ENCODE measurements around the gene PSMC5. TPM values are rescaled to one million over a fixed set of nuclear protein-coding genes. Genes with fewer than 3 reads are reported as not detected.

The PSMC5 gene
- total RNA-seq, 1 donor from 2014 or later = 50.5 TPM

DNA sequence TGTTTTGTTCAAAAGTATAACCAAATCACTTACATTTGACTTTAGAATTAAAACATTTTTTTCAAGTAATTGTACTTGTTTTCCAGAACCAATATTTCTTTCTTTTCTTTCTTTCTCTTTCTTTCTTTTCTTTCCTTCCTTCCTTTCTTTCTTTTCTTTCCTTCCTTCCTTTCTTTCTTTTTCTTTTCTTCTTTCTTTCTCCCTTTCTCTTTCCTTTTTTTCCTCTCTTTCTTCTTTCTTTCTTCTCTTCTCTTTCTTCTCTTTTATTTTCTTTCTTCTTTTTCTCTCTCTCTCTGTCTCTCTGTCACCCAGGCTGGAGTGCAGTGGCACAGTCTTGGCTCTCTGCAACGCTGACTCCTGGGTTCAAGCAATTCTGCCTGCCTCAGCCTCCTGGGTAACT, 26.4 kb upstream of the PSMC5 start:
- Histone ChIP-seq H3K27me3 (ENCODE audit: control insufficient read depth, insufficient read depth, low read length) (no peaks in the 10 kb centered on the region), H3K36me3 (ENCODE audit: control insufficient read depth, insufficient read depth, low read length) (peaks cover 22% of the 10 kb centered on the region), H3K4me3 (ENCODE audit: low read depth, low read length) (no peak overlapping the region)
- FAIRE-seq (no peak), DNase-seq (ENCODE audit: low read depth) (no peak)
- TF ChIP-seq, protein P1, sequence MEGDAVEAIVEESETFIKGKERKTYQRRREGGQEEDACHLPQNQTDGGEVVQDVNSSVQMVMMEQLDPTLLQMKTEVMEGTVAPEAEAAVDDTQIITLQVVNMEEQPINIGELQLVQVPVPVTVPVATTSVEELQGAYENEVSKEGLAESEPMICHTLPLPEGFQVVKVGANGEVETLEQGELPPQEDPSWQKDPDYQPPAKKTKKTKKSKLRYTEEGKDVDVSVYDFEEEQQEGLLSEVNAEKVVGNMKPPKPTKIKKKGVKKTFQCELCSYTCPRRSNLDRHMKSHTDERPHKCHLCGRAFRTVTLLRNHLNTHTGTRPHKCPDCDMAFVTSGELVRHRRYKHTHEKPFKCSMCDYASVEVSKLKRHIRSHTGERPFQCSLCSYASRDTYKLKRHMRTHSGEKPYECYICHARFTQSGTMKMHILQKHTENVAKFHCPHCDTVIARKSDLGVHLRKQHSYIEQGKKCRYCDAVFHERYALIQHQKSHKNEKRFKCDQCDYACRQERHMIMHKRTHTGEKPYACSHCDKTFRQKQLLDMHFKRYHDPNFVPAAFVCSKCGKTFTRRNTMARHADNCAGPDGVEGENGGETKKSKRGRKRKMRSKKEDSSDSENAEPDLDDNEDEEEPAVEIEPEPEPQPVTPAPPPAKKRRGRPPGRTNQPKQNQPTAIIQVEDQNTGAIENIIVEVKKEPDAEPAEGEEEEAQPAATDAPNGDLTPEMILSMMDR (IDR thresholded peaks at IDR 0.05; ENCODE audit: insufficient read depth, low read length, severe bottlenecking) = no peak

DNA sequence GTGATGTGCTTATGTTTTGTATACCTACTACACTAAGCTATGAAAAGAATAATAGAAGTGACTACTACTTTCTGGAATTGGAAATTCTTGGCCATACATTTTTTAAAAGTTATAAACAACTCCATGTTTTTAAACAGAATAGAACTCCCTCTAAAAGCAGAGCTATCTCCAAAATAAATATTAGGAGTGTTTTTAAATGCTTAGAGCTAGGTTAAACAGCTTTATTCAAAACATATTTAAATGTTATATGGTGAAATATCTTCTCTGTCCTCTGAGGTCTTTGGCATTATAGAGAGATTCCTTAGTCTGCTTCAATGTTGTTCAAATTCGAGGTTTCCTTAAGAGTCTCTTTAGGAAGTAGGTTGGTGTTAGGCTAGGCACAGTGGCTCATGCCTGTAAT, 22.9 kb upstream of the PSMC5 start:
- no peak for FAIRE-seq
- Histone ChIP-seq H3K27me3 (ENCODE audit: control insufficient read depth, insufficient read depth, low read length) (no peaks in the 10 kb centered on the region), H3K36me3 (ENCODE audit: control insufficient read depth, insufficient read depth, low read length) (peaks cover 16% of the 10 kb centered on the region), H3K4me3 (ENCODE audit: low read depth, low read length) (no peak overlapping the region)
- TF ChIP-seq, protein P1 (IDR thresholded peaks at IDR 0.05; ENCODE audit: insufficient read depth, low read length, severe bottlenecking) = no peak
- no peak for DNase-seq (ENCODE audit: low read depth)

- no peak overlapping the region for H3K4me3 ChIP-seq (ENCODE audit: low read depth, low read length)
- FAIRE-seq (no peak), DNase-seq (ENCODE audit: low read depth) (no peak)
- H3K27me3 ChIP-seq (ENCODE audit: control insufficient read depth, insufficient read depth, low read length) = no peaks in the 10 kb centered on the region
- TF ChIP-seq, protein P1 (IDR thresholded peaks at IDR 0.05; ENCODE audit: insufficient read depth, low read length, severe bottlenecking) = no peak
- peaks cover 15% of the 10 kb centered on the region for H3K36me3 ChIP-seq (ENCODE audit: control insufficient read depth, insufficient read depth, low read length)
Measured at GRCh38 chr17:63805591-63805990, 21.6 kb upstream of the PSMC5 start.

GRCh38 chr17:63809970-63810369, 17.3 kb upstream of the PSMC5 start:
- H3K27me3 ChIP-seq (ENCODE audit: control insufficient read depth, insufficient read depth, low read length) = no peaks in the 10 kb centered on the region
- DNase-seq (ENCODE audit: low read depth) = no peak
- TF ChIP-seq, protein P1 (IDR thresholded peaks at IDR 0.05; ENCODE audit: insufficient read depth, low read length, severe bottlenecking) = no peak
- H3K36me3 ChIP-seq (ENCODE audit: control insufficient read depth, insufficient read depth, low read length) = peaks cover 24% of the 10 kb centered on the region
- FAIRE-seq = no peak
- no peak overlapping the region for H3K4me3 ChIP-seq (ENCODE audit: low read depth, low read length)

GRCh38 chr17:63816123-63816522, 11.1 kb upstream of the PSMC5 start:
- DNase-seq (ENCODE audit: low read depth) = no peak
- peaks cover 36% of the 10 kb centered on the region for H3K36me3 ChIP-seq (ENCODE audit: control insufficient read depth, insufficient read depth, low read length)

DNA sequence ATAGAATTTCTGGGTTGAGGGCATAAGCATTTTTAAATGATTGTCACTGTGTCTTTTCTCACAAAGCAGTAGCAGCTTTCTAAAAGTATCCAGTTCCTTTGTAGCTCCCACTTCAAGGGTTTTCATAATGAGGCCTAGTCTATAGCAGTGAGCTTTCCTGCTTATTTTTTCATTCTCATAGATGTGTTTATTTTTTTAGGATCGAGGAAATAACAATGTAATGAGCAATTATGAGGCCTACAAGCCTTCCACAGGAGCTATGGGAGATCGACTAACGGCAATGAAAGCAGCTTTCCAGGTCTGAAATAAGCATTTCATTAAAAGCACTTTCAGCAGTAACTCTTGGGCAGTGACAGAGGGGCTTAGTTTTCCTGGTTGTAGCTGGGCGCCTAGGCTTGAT, 10.6 kb upstream of the PSMC5 start:
- no peak overlapping the region for H3K4me3 ChIP-seq (ENCODE audit: low read depth, low read length)
- FAIRE-seq = no peak
- peaks cover 33% of the 10 kb centered on the region for H3K36me3 ChIP-seq (ENCODE audit: control insufficient read depth, insufficient read depth, low read length)
- no peak for DNase-seq (ENCODE audit: low read depth)
- TF ChIP-seq, protein P1 (IDR thresholded peaks at IDR 0.05; ENCODE audit: insufficient read depth, low read length, severe bottlenecking) = no peak
- no peaks in the 10 kb centered on the region for H3K27me3 ChIP-seq (ENCODE audit: control insufficient read depth, insufficient read depth, low read length)

More at GRCh38 chr17:63816123-63816522, 11.1 kb upstream of the PSMC5 start:
- TF ChIP-seq, protein P1 (IDR thresholded peaks at IDR 0.05; ENCODE audit: insufficient read depth, low read length, severe bottlenecking) = no peak
- H3K27me3 ChIP-seq (ENCODE audit: control insufficient read depth, insufficient read depth, low read length) = no peaks in the 10 kb centered on the region
- H3K4me3 ChIP-seq (ENCODE audit: low read depth, low read length) = no peak overlapping the region
- no peak for FAIRE-seq

Data from bronchial epithelial cell (primary cell).